Breast epithelium (tissue), 4 donors: Measurements from ENCODE around the gene TSC1. TPM values are rescaled to one million over a fixed set of nuclear protein-coding genes. Genes with fewer than 3 reads are reported as not detected.

ENCODE experiments used
- DNase-seq, 2 donors: peaks; one replicate each; pipeline ENCODE4 v3.0.0-alpha.2; 2019; ENCODE audit warnings: low spot score in 2 of 2
- H3K27ac ChIP-seq, 2 donors: fragments of 200-600 bp; sonication (generic) in 1 of 2; one replicate each; pipeline ENCODE4 v1.5.1; 2016 to 2019; ENCODE audit warnings: mild to moderate bottlenecking in 1 of 2
- H3K27me3 ChIP-seq, 2 donors: fragments of 200-600 bp; sonication (generic) in 1 of 2; one replicate each; pipeline versions ENCODE4 v1.5.1 to v1.6.0; 2017 to 2019; ENCODE audit warnings: control low read depth in 1 of 2, mild to moderate bottlenecking in 1 of 2
- H3K36me3 ChIP-seq: fragments of 200-600 bp; one replicate; pipeline ENCODE4 v1.5.1; 2019
- H3K4me1 ChIP-seq, 2 donors: fragments of 200-600 bp; sonication (generic); one replicate each; pipeline ENCODE4 v1.5.1; 2016 to 2019; ENCODE audit warnings: control low read depth in 1 of 2
- H3K4me3 ChIP-seq, 3 donors: fragments of 200-600 bp; sonication (generic); 1 replicate in 2 of 3; 2 replicates in 1 of 3; pipeline ENCODE4 v1.5.1; 2016 to 2019; ENCODE audit warnings: mild to moderate bottlenecking in 3 of 3, moderate library complexity in 2 of 3
- H3K9me3 ChIP-seq, 2 donors: fragments of 200-600 bp; sonication (generic) in 1 of 2; one replicate each; pipeline ENCODE4 v1.5.1; 2016 to 2019; ENCODE audit warnings: control low read depth in 1 of 2
- CTCF ChIP-seq, 3 donors: fragments of 450-650 bp; IDR thresholded peaks; one replicate each; pipeline ENCODE4 v1.5.1; 2016 to 2017; ENCODE audit warnings: antibody characterized with exemption in 3 of 3, mild to moderate bottlenecking in 3 of 3, moderate library complexity in 3 of 3
- POLR2A ChIP-seq: fragments of 450-650 bp; IDR thresholded peaks from one replicate; pipeline ENCODE4 v1.6.1; 2016; ENCODE audit warnings: antibody characterized with exemption, mild to moderate bottlenecking, moderate library complexity
- POLR2AphosphoS5 ChIP-seq, 3 donors: sonication (generic); formaldehyde crosslinking; IDR thresholded peaks; one replicate each; pipeline ENCODE4 v1.6.1; 2017; ENCODE audit warnings: antibody characterized with exemption in 3 of 3
- intact Hi-C: fragments of 100-400 bp; cut with DNase I; formaldehyde crosslinking; loops from one replicate; pipeline ENCODE4 v1.15.1; 2023; ENCODE audit warnings: low total_unique reads
- total RNA-seq, 3 donors: library from RNA; depleted of rRNA; stranded (reverse); fragments of >200 nt; gene quantifications; one replicate each; pipeline ENCODE4 v1.1.0, GENCODE V29; 2016

TSC1 gene
- total RNA-seq, 3 donors from 2014 or later = 38.1 to 61.9 (median 48.2) TPM

- intact Hi-C loops = no loop called here
- Histone ChIP-seq H3K27ac (no peak overlapping the region), H3K4me1 (no peaks in the 10 kb centered on the region), H3K36me3 (no peaks in the 10 kb centered on the region), H3K9me3 (peaks cover 3% of the 10 kb centered on the region in 2 donors), H3K27me3 (no peaks in the 10 kb centered on the region), H3K4me3 (no peak overlapping the region)
- TF ChIP-seq CTCF (IDR thresholded peaks at IDR 0.05) (no peak), POLR2A (no peak), POLR2AphosphoS5 (IDR thresholded peaks at IDR 0.05) (no peak)
- no peak for DNase-seq
Measured at GRCh38 chr9:132949709-132950108, 5.3 kb upstream of the TSC1 start.

- Histone ChIP-seq H3K4me3 (no peak overlapping the region), H3K9me3 (no peaks in the 10 kb centered on the region), H3K27ac (no peak overlapping the region), H3K36me3 (no peaks in the 10 kb centered on the region), H3K27me3 (no peaks in the 10 kb centered on the region), H3K4me1 (no peaks in the 10 kb centered on the region)
- TF ChIP-seq POLR2A (no peak), CTCF (IDR thresholded peaks at IDR 0.05) (no peak), POLR2AphosphoS5 (IDR thresholded peaks at IDR 0.05) (no peak)
- intact Hi-C loops = no loop called here
- DNase-seq = no peak
Measured at GRCh38 chr9:132948482-132949050, 4.2 kb upstream of the TSC1 start.

GRCh38 chr9:132947756-132948155, 3.3 kb upstream of the TSC1 start:
- Histone ChIP-seq H3K4me1 (no peaks in the 10 kb centered on the region), H3K36me3 (no peaks in the 10 kb centered on the region), H3K9me3 (no peaks in the 10 kb centered on the region), H3K27me3 (no peaks in the 10 kb centered on the region), H3K4me3 (no peak overlapping the region), H3K27ac (no peak overlapping the region)
- no peak for DNase-seq
- TF ChIP-seq POLR2AphosphoS5 (IDR thresholded peaks at IDR 0.05) (no peak), CTCF (IDR thresholded peaks at IDR 0.05) (no peak), POLR2A (no peak)
- intact Hi-C loops = no loop called here

GRCh38 chr9:132946631-132947295, 2.3 kb upstream of the TSC1 start:
- no peak overlapping the region for H3K4me3 ChIP-seq
- TF ChIP-seq POLR2A = no peak
- no peak for TF ChIP-seq POLR2AphosphoS5 (IDR thresholded peaks at IDR 0.05)
- no peak for TF ChIP-seq CTCF (IDR thresholded peaks at IDR 0.05)
- intact Hi-C loops = no loop called here
- no peak for DNase-seq
- H3K4me1 ChIP-seq = no peaks in the 10 kb centered on the region
- no peaks in the 10 kb centered on the region for H3K27me3 ChIP-seq
- H3K9me3 ChIP-seq = no peaks in the 10 kb centered on the region
- no peaks in the 10 kb centered on the region for H3K36me3 ChIP-seq
- H3K27ac ChIP-seq = no peak overlapping the region

GRCh38 chr9:132946211-132946610, 1.8 kb upstream of the TSC1 start:
- Histone ChIP-seq H3K9me3 (no peaks in the 10 kb centered on the region), H3K36me3 (no peaks in the 10 kb centered on the region), H3K4me3 (no peak overlapping the region), H3K27me3 (no peaks in the 10 kb centered on the region), H3K27ac (no peak overlapping the region), H3K4me1 (no peaks in the 10 kb centered on the region)
- TF ChIP-seq CTCF (IDR thresholded peaks at IDR 0.05) (no peak), POLR2AphosphoS5 (IDR thresholded peaks at IDR 0.05) (no peak), POLR2A (no peak)
- intact Hi-C loops = no loop called here
- DNase-seq = no peak
